ENCODE results near the gene NRAS.

The NRAS gene

DNA sequence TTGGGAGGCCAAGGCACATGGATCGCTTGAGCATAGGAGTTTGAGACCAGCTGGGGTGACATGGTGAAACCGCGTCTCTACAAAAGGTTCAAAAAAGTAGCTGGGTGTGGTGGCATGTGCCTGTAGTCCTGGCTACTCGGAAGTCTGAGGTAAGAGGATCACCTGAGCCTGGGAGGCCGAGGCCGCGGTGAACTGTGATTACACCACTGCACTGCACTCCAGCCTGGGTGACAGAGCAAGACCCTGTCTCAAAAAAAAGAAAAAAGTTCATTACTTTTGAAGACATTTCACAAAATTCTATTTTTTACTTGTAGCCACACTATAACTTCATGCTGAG lies 44.7 kb downstream of the NRAS start:
- no peak for DNase-seq

DNA sequence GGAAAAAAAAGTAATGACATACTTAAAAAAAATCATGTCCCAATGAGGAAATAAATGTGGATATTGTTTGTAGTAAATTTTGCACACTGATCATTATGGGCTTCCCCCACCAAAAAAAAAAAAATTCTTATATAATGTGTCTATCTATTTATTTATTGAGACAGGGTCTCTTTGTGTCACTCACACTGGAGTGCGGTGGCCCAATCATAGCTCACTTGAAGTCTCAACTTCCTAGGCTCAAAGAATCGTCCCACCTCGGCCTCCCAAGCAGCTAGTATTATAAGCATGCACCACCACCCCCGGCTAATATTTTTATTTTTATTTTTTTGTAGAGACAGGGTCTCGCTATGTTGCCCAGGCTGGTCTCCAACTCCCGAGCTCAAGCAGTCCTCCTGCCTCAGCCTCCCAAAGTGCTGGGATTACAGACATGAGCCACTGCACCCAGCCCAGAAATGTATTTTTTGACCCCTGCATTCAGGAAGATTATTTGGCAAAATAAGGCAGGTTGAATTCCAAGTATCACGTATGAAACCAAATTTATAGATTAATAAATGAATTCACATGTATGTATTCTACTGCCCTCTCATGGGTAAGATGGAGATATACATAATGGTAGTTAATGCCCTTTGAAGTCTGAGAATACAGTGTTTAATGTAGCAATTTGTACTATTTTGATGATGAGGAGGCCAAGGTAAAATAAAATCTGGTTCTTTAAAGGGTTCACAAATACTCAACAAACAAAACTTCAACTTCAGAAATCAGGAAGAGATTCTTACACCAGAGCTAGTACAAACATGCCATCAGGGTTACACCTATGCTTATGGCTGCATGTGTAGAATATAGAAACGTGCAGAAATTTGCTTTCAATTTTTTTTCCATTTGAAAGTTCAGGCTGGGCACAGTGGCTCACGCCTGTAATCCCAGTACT lies 45.3 kb downstream of the NRAS start:
- peak in 1 of 2 donors; percentile 37 for DNase-seq

DNA sequence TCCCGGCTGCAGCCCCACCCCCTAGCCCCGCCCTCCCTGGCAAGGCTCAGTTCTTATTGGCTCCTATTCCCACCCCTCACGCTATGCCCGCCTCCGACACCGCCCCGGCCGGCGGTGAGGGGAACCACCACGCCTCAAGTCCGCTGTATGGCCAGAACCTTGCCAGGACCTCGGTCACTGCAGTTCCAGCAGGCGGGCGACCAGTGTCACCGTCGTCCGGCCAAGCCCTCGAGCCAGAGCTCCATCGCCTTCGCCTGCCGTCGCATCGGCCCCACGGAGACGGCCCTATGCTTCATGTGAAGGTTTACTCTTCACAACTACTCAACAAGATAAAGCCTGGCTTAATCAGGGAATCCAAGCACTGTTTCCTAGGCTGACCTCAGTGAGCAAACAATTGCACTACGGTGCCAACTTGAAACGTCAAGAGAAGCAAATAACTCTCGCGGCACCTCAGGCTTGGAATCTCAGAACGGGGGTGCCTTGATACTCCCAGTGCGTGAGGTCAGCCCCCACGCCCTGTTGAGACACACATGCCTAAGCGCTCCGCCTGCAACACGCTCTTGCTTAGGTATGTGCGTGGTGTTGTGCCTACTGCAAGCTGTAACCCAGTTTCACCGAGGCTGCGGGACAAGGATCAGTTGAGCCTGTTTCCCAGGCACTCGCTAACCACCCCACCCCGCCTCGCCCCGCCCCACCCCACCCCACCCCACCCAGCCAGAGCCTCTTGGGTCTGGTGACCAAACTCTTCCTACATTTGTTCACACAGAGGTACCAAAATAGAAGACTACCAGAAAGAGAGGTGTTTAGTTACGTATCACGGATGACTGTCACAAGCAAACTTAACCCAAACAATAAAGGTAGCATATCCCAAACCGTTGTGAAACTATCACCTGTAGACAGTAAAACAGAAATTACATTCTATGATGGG lies 46.2 kb downstream of the NRAS start:
- DNase-seq, result peak; percentile 88 to 89

DNA sequence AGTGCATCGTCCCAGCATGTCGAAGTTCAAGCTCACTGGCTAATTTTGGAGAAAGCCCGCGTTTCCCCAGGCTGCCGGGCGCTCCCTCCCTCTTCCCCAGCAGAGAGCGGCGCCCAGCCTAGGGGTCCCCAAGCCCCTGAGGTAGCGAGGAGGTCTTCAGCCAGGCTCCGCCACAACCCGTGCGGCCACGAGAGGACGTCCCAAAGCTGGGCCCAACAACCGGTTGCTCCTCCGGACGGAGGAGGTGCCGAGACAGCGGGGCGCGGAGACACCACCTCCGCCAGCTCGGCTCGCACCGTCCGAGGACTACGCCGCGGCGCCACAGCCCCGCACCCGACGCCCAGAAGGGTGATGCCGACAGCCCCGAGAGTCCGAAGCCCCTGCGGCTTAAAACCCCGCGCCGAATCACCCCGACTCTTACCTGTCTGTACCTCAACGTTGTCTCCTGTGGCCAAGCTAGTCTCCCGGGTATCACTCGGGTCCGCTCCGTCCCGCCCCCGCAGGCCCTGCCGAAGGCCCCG lies 46.9 kb downstream of the NRAS start, which contains the start of gene DENND2C:
DENND2C (minus strand) TSS at position 488 of the 521 bp plus-strand sequence. CDS start 44,065 bp downstream, outside the sequence.
- no peak for DNase-seq

DNA sequence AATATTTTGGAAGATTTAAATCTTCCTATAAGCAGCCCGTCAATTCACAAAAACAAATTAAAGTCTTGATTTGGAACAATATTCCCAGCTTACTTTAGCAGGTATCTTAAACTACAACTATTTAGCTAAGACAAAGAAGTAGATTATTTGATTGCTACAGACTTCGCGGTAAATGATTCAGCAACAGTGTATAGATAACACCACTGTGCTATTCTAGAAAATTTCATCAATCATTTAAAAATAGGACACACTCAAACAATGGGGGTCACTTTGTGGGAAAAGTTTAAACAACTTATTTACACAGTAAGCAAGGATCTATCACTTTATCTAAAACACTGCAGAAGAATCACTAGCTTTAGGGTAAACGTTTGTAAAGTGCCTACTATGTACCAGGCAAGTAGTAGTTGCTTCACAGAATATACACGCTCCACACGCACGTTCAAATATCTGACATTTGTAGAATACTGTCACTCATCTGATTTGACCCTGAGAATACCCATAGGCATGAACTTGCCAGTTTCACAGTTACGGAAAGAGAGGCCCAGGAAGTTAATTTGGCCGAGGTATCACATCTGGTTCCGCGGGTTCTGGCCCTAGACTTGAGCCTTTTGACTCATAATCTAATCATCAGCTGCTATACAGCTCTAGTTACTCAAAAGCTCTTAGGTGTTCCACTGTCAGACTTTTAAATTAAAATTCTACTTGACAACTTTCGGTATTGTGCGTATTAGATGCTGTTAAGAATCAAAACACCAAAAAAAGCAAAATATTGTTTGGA lies 47.6 kb downstream of the NRAS start:
- DNase-seq, result no peak

DNA sequence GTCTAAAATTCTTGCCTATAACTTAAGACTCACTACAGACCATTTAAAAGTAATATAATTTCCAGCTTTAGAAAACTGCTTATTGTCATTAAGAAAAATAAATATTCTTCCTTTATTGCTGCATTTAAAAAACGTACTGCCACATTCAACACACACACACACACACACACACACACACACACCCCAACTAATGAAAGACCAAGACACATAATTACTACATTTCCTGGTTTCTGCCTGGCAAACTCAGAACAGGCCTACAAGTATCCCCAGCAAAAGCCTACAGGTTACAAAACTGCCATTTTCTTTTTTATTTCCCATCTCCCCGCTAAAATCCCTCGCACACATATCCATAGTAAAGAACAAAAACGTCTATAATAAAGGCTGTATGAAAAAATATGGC lies 48.2 kb downstream of the NRAS start:
- no peak for DNase-seq

DNA sequence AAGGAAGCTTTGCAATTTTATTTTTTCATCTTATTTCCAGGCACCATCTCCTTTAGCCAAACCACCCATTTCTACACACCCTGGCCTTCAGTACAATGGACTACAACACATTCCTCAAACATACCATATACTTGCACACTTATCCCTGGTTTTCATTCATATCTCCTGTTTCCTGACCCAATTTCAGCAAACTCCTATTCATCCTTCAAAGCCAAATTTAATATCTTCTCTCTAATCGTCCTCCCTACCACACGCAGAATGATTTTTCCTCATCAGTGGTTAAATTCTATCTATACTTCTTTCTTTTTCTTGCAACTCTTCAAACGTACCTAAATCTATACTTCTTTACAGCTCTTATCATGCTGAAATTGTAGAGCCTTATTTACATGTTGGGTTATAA lies 49.6 kb downstream of the NRAS start:
- no peak for DNase-seq

DNA sequence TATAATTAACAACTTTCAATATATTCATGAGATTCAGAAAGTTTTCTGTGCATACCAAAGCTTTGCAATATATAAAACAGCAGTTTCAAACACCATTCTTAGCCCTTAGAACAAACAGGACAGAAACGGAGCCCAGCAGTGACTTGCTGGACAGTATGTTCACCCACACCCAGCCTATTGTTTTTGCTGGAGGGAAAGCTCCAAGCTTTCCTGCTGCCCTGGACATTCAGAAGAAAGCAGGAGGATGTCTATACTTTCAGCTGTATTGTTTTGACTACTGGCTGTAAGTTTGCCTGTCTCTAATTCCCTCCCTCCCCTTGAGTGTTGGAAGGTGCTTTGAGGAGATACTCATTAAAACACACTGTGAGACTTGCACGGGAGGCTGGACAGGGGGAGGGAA lies 56.3 kb downstream of the NRAS start:
- no peak for DNase-seq

All from CD4-positive, alpha-beta T cell treated with Interleukin-4 for 1 hour (primary cell).